Sigmoid colon (tissue), 7 donors: ENCODE results near the gene TFF2. TPM values are rescaled to one million over a fixed set of nuclear protein-coding genes. Genes with fewer than 3 reads are reported as not detected.

ENCODE experiments used
- DNase-seq: peaks from one replicate; pipeline ENCODE4 v3.0.0-alpha.2; 2019
- H3K27ac ChIP-seq, 4 donors: fragments of 200-600 bp; sonication (generic); one replicate each; pipeline ENCODE4 v1.5.1; 2016 to 2019; ENCODE audit warnings: mild to moderate bottlenecking in 1 of 4
- H3K27me3 ChIP-seq, 3 donors: fragments of 200-600 bp; sonication (generic); one replicate each; pipeline ENCODE4 v1.5.1; 2019; ENCODE audit warnings: mild to moderate bottlenecking in 1 of 3
- H3K36me3 ChIP-seq, 4 donors: fragments of 200-600 bp; sonication (generic); one replicate each; pipeline ENCODE4 v1.5.1; 2016 to 2019
- H3K4me1 ChIP-seq, 4 donors: fragments of 200-600 bp; sonication (generic); one replicate each; pipeline ENCODE4 v1.5.1; 2017 to 2019
- H3K4me3 ChIP-seq, 4 donors: fragments of 200-600 bp; sonication (generic); one replicate each; pipeline ENCODE4 v1.5.1; 2017 to 2019; ENCODE audit warnings: mild to moderate bottlenecking in 2 of 4, moderate library complexity in 1 of 4
- H3K9me3 ChIP-seq, 4 donors: fragments of 200-600 bp in 3 of 4; sonication (generic) in 3 of 4; one replicate each; pipeline versions ENCODE4 v1.5.1 to v1.6.1; 2013 to 2019
- EP300 ChIP-seq, 4 donors: sonication (generic); formaldehyde crosslinking; IDR thresholded peaks; one replicate each; pipeline ENCODE4 v1.6.1; 2017; ENCODE audit warnings: antibody characterized with exemption in 4 of 4
- POLR2A ChIP-seq, 2 donors: fragments of 450-650 bp; IDR thresholded peaks; one replicate each; pipeline ENCODE4 v1.6.1; 2016; ENCODE audit warnings: antibody characterized with exemption in 2 of 2, mild to moderate bottlenecking in 2 of 2, moderate library complexity in 2 of 2
- POLR2AphosphoS5 ChIP-seq, 4 donors: sonication (generic); formaldehyde crosslinking; IDR thresholded peaks; one replicate each; pipeline ENCODE4 v1.6.1; 2017; ENCODE audit warnings: antibody characterized with exemption in 4 of 4
- WGBS, 2 donors: extraction: QIAGEN DNeasy Blood & Tissue Kit; methylation state at CpG; one replicate each; pipeline ENCODE4 v1.1.7; 2013; 5-methylcytosine and 5-hydroxymethylcytosine counted together
- intact Hi-C: fragments of 100-400 bp; cut with DNase I; formaldehyde crosslinking; loops from one replicate; pipeline ENCODE4 v1.15.1; 2023
- polyA plus RNA-seq, 3 donors: library from polyadenylated mRNA; stranded (reverse); fragments of 200-250 nt; gene quantifications; one replicate each; pipeline ENCODE4 v1.2.3, GENCODE V29; 2013
- total RNA-seq, 4 donors: library from RNA; depleted of rRNA; stranded (reverse); fragments of >200 nt; gene quantifications; one replicate each; pipeline ENCODE4 v1.1.0, GENCODE V29; 2016
- TF ChIP-seq, protein P1 (sequence below), 4 experiments: fragments of 450-650 bp in 3 of 4; fragments of 200-600 bp in 1 of 4; IDR thresholded peaks; one replicate each; pipeline ENCODE4 v1.5.1; 2016 to 2019; ENCODE audit warnings: antibody characterized with exemption in 4 of 4, mild to moderate bottlenecking in 3 of 4, moderate library complexity in 2 of 4
- donor health status: healthy with polysubstance abuse.
- donor health status: Bipolar disorder and iron deficiency.
- donor health status: healthy.

TFF2 gene
- total and polyA plus RNA-seq, 7 donors: 1.5 to 23.4 (median 3.0) TPM; not detected in 4

DNA sequence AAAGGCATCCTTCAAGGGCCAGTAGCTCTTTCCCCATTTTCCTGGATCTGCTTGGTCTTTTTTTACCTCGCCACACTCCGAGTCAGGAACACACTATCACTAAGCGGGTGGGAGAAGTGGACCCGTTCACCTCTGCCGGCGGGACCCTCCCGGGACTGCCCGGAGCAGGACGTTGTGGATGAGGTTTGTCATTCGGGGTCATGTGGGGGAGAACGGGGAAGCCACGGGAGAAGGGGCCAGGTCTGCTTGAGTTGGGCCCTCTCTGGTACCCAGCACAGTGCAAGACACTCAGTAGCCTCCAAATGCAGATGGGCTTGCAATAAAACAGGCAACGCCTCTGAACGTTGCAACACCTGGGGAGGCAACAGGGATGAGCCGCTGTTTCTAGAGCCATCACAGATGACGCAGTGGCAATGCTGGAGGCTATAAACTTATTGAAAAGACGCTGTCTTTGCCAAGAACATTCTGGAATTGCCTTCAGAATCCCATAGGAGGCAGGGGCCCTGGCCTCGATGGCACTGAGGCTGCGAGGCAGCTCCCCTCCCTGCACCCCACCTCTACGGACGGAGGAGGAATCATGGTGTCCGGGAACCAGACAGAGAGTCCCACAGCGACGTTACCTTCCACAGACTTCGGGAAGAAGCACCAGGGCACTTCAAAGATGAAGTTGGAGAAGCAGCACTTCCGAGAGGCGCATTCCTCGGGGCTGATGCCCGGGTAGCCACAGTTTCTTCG lies 3.8 kb downstream of the TFF2 start:
- WGBS, 2 donors: 83 to 92% methylated on average over 30 of the region's 30 CpGs
- Histone ChIP-seq H3K4me1 (no peaks in the 10 kb centered on the region), H3K36me3 (no peaks in the 10 kb centered on the region), H3K27ac (no peak overlapping the region), H3K27me3 (peaks cover 0 to 13% (median 0%) of the 10 kb centered on the region in 3 donors), H3K9me3 (no peaks in the 10 kb centered on the region), H3K4me3 (no peak overlapping the region)
- no peak for TF ChIP-seq EP300 (IDR thresholded peaks at IDR 0.05)
- no peak for TF ChIP-seq POLR2AphosphoS5 (IDR thresholded peaks at IDR 0.05)
- TF ChIP-seq, protein P1, sequence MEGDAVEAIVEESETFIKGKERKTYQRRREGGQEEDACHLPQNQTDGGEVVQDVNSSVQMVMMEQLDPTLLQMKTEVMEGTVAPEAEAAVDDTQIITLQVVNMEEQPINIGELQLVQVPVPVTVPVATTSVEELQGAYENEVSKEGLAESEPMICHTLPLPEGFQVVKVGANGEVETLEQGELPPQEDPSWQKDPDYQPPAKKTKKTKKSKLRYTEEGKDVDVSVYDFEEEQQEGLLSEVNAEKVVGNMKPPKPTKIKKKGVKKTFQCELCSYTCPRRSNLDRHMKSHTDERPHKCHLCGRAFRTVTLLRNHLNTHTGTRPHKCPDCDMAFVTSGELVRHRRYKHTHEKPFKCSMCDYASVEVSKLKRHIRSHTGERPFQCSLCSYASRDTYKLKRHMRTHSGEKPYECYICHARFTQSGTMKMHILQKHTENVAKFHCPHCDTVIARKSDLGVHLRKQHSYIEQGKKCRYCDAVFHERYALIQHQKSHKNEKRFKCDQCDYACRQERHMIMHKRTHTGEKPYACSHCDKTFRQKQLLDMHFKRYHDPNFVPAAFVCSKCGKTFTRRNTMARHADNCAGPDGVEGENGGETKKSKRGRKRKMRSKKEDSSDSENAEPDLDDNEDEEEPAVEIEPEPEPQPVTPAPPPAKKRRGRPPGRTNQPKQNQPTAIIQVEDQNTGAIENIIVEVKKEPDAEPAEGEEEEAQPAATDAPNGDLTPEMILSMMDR (IDR thresholded peaks at IDR 0.05): no peak
- no peak for TF ChIP-seq POLR2A (IDR thresholded peaks at IDR 0.05)
- intact Hi-C loops: no loop called here
- no peak for DNase-seq

DNA sequence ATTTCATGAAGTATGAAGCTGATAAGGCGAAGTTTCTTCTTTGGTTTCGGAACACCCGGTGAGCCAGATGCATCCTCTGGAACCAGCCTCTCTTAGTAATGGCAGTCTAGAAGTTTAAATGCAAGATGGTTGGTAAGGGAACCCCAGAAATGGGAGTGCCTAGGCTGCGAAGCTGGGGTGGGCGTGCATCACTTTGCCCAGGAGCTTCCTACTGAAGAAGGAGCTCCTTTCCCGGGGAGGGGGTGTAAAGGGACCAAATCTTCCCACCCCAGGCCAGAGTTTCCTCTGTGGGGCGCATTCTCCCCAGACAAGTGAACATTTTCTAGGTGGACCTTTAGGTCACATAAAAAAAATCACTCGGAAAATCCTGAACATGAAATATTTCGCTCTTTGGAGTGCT lies 4.4 kb downstream of the TFF2 start:
- 92 to 95% methylated on average over 9 of the region's 9 CpGs for WGBS, 2 donors
- H3K27ac ChIP-seq: no peak overlapping the region
- H3K4me3 ChIP-seq: no peak overlapping the region
- no peak for DNase-seq
- intact Hi-C loops: no loop called here
- H3K36me3 ChIP-seq: no peaks in the 10 kb centered on the region
- no peaks in the 10 kb centered on the region for H3K4me1 ChIP-seq
- H3K9me3 ChIP-seq: no peaks in the 10 kb centered on the region
- peaks cover 0 to 13% (median 0%) of the 10 kb centered on the region in 3 donors for H3K27me3 ChIP-seq
- TF ChIP-seq POLR2A (IDR thresholded peaks at IDR 0.05) (no peak), EP300 (IDR thresholded peaks at IDR 0.05) (no peak), POLR2AphosphoS5 (IDR thresholded peaks at IDR 0.05) (no peak)
- TF ChIP-seq, protein P1 (IDR thresholded peaks at IDR 0.05): no peak

DNA sequence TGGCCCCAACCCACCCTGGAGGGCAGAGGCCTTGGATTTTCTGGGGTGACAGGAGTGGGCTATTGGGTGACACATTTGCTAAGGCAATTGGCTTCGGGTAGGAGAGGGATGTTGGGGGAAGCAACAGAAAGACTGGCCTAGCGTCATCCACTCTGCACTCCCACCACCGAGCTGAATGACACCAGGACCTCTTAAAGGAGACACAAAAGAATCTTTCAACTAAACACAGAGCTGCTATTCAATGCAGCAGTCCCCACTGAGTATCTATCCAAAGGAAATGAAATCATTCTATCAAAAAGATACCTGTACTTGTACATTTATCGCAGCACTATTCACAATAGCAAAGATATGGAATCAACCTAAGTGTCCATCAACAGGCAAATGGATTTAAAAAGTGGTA lies 6.2 kb downstream of the TFF2 start:
- intact Hi-C loops: no loop called here
- WGBS, 2 donors: 87 to 88% methylated on average over 4 of the region's 4 CpGs
- Histone ChIP-seq H3K4me1 (no peaks in the 10 kb centered on the region), H3K36me3 (no peaks in the 10 kb centered on the region), H3K27ac (no peak overlapping the region), H3K9me3 (no peaks in the 10 kb centered on the region), H3K27me3 (peaks cover 0 to 13% (median 0%) of the 10 kb centered on the region in 3 donors), H3K4me3 (no peak overlapping the region)
- no peak for DNase-seq
- TF ChIP-seq POLR2AphosphoS5 (IDR thresholded peaks at IDR 0.05) (no peak), EP300 (IDR thresholded peaks at IDR 0.05) (no peak), POLR2A (IDR thresholded peaks at IDR 0.05) (no peak)
- TF ChIP-seq, protein P1 (IDR thresholded peaks at IDR 0.05): no peak

DNA sequence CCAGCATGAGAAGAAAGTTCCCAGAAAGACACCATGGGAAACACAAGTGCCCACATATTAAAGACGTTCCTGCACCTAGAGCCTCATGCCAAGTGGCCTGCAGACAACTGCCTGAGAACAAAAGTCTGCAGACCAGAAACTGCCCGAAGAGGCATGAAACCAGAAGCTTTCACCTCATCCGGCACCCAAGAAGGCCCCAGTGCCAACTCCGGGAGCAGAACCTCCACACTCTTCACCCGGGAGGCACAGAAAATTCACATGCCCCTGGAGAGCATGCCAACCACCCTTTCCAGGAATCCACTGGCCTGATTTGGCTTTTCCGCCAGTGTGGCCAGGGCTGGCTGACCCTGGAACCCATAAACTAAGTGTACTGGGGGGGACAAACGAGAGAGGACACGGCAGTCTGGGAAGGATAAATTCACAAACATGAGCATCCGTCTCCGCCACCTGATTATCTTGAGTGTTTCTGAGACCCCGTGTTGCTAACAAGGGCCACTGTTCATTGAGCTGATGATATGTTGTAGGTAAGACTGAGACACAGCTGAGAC lies 6.8 kb downstream of the TFF2 start:
- WGBS, 2 donors: 91 to 96% methylated on average over 11 of the region's 11 CpGs
- TF ChIP-seq, protein P1 (IDR thresholded peaks at IDR 0.05): no peak
- TF ChIP-seq POLR2AphosphoS5 (IDR thresholded peaks at IDR 0.05) (no peak), EP300 (IDR thresholded peaks at IDR 0.05) (no peak), POLR2A (IDR thresholded peaks at IDR 0.05) (no peak)
- Histone ChIP-seq H3K9me3 (no peaks in the 10 kb centered on the region), H3K4me1 (no peaks in the 10 kb centered on the region), H3K4me3 (no peak overlapping the region), H3K36me3 (no peaks in the 10 kb centered on the region), H3K27me3 (peaks cover 0 to 10% (median 0%) of the 10 kb centered on the region in 3 donors), H3K27ac (no peak overlapping the region)
- intact Hi-C loops: no loop called here
- no peak for DNase-seq
